Mesenchymal stem cell (in vitro differentiated cells and primary cell): ENCODE measurements around the gene DLX5.
A peak's percentile ranks its signal among the peaks of the same experiment; 100 is the strongest.

ENCODE experiments used
- DNase-seq: peaks from one replicate; pipeline ENCODE4 v3.0.0-alpha.2; 2013
- H2AFZ ChIP-seq: one replicate; pipeline ENCODE4 v1.6.1; 2013; ENCODE audit warnings: low read depth, mild to moderate bottlenecking, control low read depth, inconsistent platforms, low read length, moderate library complexity
- H2AK5ac ChIP-seq: 2 replicates; pipeline ENCODE4 v1.6.1; 2013; ENCODE audit warnings: low read length, moderate library complexity, mild to moderate bottlenecking, inconsistent platforms; ENCODE audit not compliant: severe bottlenecking
- H2BK120ac ChIP-seq: one replicate; pipeline ENCODE4 v1.6.1; 2013; ENCODE audit warnings: low read depth, mild to moderate bottlenecking, inconsistent platforms, low read length, moderate library complexity
- H2BK12ac ChIP-seq, 2 experiments: one replicate each; pipeline ENCODE4 v1.6.1; 2013; ENCODE audit warnings: inconsistent platforms in 2 of 2, low read length in 2 of 2, mild to moderate bottlenecking in 2 of 2, moderate library complexity in 2 of 2, control low read depth in 1 of 2
- H2BK15ac ChIP-seq: one replicate; pipeline ENCODE4 v1.6.1; 2013; ENCODE audit warnings: mild to moderate bottlenecking, low read depth, inconsistent platforms; ENCODE audit not compliant: poor library complexity, severe bottlenecking
- H2BK5ac ChIP-seq: 2 replicates; pipeline ENCODE4 v1.6.1; 2013; ENCODE audit warnings: low read depth, mild to moderate bottlenecking, low read length, control low read depth, inconsistent platforms; ENCODE audit not compliant: poor library complexity, severe bottlenecking
- H3K14ac ChIP-seq, 2 experiments: one replicate each; pipeline ENCODE4 v1.6.1; 2013; ENCODE audit warnings: inconsistent platforms in 2 of 2, low read length in 2 of 2, control low read depth in 1 of 2, mild to moderate bottlenecking in 1 of 2, moderate library complexity in 1 of 2
- H3K18ac ChIP-seq, 2 experiments: one replicate each; pipeline ENCODE4 v1.6.1; 2013; ENCODE audit warnings: inconsistent platforms in 2 of 2, low read length in 2 of 2, control low read depth in 1 of 2, low read depth in 1 of 2, mild to moderate bottlenecking in 1 of 2
- H3K23ac ChIP-seq, 2 experiments: one replicate each; pipeline ENCODE4 v1.6.1; 2013; ENCODE audit warnings: inconsistent platforms in 2 of 2, low read length in 2 of 2, mild to moderate bottlenecking in 2 of 2, moderate library complexity in 2 of 2, control low read depth in 1 of 2
- H3K27ac ChIP-seq: 2 replicates; pipeline ENCODE4 v1.5.1; 2013; ENCODE audit warnings: mild to moderate bottlenecking, moderate library complexity, low read length, control low read depth, inconsistent platforms; ENCODE audit not compliant: poor library complexity, severe bottlenecking
- H3K27me3 ChIP-seq, 2 experiments: 2 replicates each; pipeline versions ENCODE4 v1.6.1 to v1.7.0; 2013; ENCODE audit warnings: low read length in 2 of 2, mild to moderate bottlenecking in 2 of 2, moderate library complexity in 2 of 2, control low read depth in 1 of 2, inconsistent platforms in 1 of 2; ENCODE audit not compliant: control insufficient read depth in 1 of 2, insufficient read depth in 1 of 2
- H3K36me3 ChIP-seq, 2 experiments: 2 replicates each; pipeline versions ENCODE4 v1.6.1 to v1.7.0; 2013; ENCODE audit warnings: low read length in 2 of 2, control low read depth in 1 of 2, inconsistent platforms in 1 of 2, low read depth in 1 of 2, mild to moderate bottlenecking in 1 of 2; ENCODE audit not compliant: insufficient read depth in 2 of 2, control insufficient read depth in 1 of 2
- H3K4ac ChIP-seq, 2 experiments: one replicate each; pipeline ENCODE4 v1.6.1; 2013; ENCODE audit warnings: inconsistent platforms in 2 of 2, low read length in 2 of 2, mild to moderate bottlenecking in 2 of 2, moderate library complexity in 2 of 2, control low read depth in 1 of 2, low read depth in 1 of 2
- H3K4me1 ChIP-seq: 2 replicates; pipeline ENCODE4 v1.6.1; 2013; ENCODE audit warnings: low read depth, low read length, control low read depth; ENCODE audit not compliant: control insufficient read depth, insufficient read depth
- H3K4me2 ChIP-seq: 2 replicates; pipeline ENCODE4 v1.6.1; 2013; ENCODE audit warnings: low read length, mild to moderate bottlenecking, inconsistent platforms; ENCODE audit not compliant: poor library complexity, severe bottlenecking
- H3K4me3 ChIP-seq, 2 experiments: 2 replicates each; pipeline versions ENCODE4 v1.5.1 to v1.7.0; 2013; ENCODE audit warnings: low read length in 2 of 2, mild to moderate bottlenecking in 2 of 2, control low read depth in 1 of 2, low read depth in 1 of 2; ENCODE audit not compliant: insufficient read depth in 1 of 2
- H3K79me1 ChIP-seq: replicated peaks from 2 replicates; pipeline ENCODE4 v1.6.1; 2013; ENCODE audit warnings: mild to moderate bottlenecking, control low read depth, low read length, inconsistent platforms; ENCODE audit not compliant: poor library complexity, severe bottlenecking
- H3K9ac ChIP-seq: 2 replicates; pipeline ENCODE4 v1.7.0; 2013; ENCODE audit warnings: mild to moderate bottlenecking, low read length, moderate library complexity
- H3K9me3 ChIP-seq: 2 replicates; pipeline ENCODE4 v1.7.0; 2013; ENCODE audit warnings: mild to moderate bottlenecking, low read length; ENCODE audit not compliant: control insufficient read depth
- H4K8ac ChIP-seq: one replicate; pipeline ENCODE4 v1.6.1; 2013; ENCODE audit warnings: inconsistent platforms, mild to moderate bottlenecking, low read length, moderate library complexity
- H4K91ac ChIP-seq: one replicate; pipeline ENCODE4 v1.6.1; 2013; ENCODE audit warnings: mild to moderate bottlenecking, low read length, inconsistent platforms
- WGBS: methylation state at CpG from one replicate; pipeline ENCODE4 v1.1.7; 2013; ENCODE audit warnings: mixed read lengths; 5-methylcytosine and 5-hydroxymethylcytosine counted together

Gene DLX5

GRCh38 chr7:97021747-97022490, 2.7 kb downstream of the DLX5 start:
- no peak overlapping the region for H2BK120ac ChIP-seq
- H3K23ac ChIP-seq = no peak overlapping the region
- DNase-seq = no peak
- no peaks in the 10 kb centered on the region for H3K79me1 ChIP-seq
- H4K91ac ChIP-seq = no peak overlapping the region
- no peak overlapping the region for H3K9ac ChIP-seq
- no peak overlapping the region for H3K4me3 ChIP-seq
- no peak overlapping the region for H2BK5ac ChIP-seq
- H3K4me2 ChIP-seq = no peak overlapping the region
- no peak overlapping the region for H3K14ac ChIP-seq
- H3K4ac ChIP-seq = no peak overlapping the region
- H3K9me3 ChIP-seq = no peaks in the 10 kb centered on the region
- no peak overlapping the region for H3K27ac ChIP-seq
- no peak overlapping the region for H2BK12ac ChIP-seq
- no peak overlapping the region for H2AK5ac ChIP-seq
- H2AFZ ChIP-seq = no peak overlapping the region
- no peaks in the 10 kb centered on the region for H3K36me3 ChIP-seq
- no peak overlapping the region for H4K8ac ChIP-seq
- H3K27me3 ChIP-seq = peaks cover 98 to 100% of the 10 kb centered on the region in 2 experiments
- H3K18ac ChIP-seq = no peak overlapping the region
- no peak overlapping the region for H2BK15ac ChIP-seq
- peaks cover 23% of the 10 kb centered on the region for H3K4me1 ChIP-seq
- WGBS = 5% methylated on average over 39 of the region's 39 CpGs

- no peak overlapping the region for H3K4ac ChIP-seq
- H3K27ac ChIP-seq = no peak overlapping the region
- H3K36me3 ChIP-seq = no peaks in the 10 kb centered on the region
- H3K4me2 ChIP-seq = peak overlapping the region; percentile 50
- H2AFZ ChIP-seq = no peak overlapping the region
- H3K9ac ChIP-seq = no peak overlapping the region
- peaks cover 25% of the 10 kb centered on the region for H3K4me1 ChIP-seq
- no peak overlapping the region for H4K8ac ChIP-seq
- H3K27me3 ChIP-seq = peaks cover 98 to 100% of the 10 kb centered on the region in 2 experiments
- H2BK120ac ChIP-seq = no peak overlapping the region
- no peak overlapping the region for H2BK5ac ChIP-seq
- H3K14ac ChIP-seq = no peak overlapping the region
- no peak overlapping the region for H2BK12ac ChIP-seq
- no peak overlapping the region for H3K18ac ChIP-seq
- no peaks in the 10 kb centered on the region for H3K9me3 ChIP-seq
- 3% methylated on average over 39 of the region's 67 CpGs for WGBS
- peak overlapping the region in 1 of 2 experiments; percentile 10 for H3K4me3 ChIP-seq
- H2BK15ac ChIP-seq = no peak overlapping the region
- no peak for DNase-seq
- H2AK5ac ChIP-seq = no peak overlapping the region
- H3K79me1 ChIP-seq = no peaks in the 10 kb centered on the region
- H3K23ac ChIP-seq = no peak overlapping the region
- H4K91ac ChIP-seq = no peak overlapping the region
These were observed 3.5 kb downstream of the DLX5 start for GRCh38 chr7:97020996-97021746.

GRCh38 chr7:97020601-97020995, 4.0 kb downstream of the DLX5 start:
- Histone ChIP-seq H3K4me2 (no peak overlapping the region), H3K79me1 (no peaks in the 10 kb centered on the region), H2BK12ac (no peak overlapping the region), H2BK120ac (no peak overlapping the region), H2BK5ac (no peak overlapping the region), H3K27ac (no peak overlapping the region), H2AFZ (no peak overlapping the region), H4K8ac (no peak overlapping the region), H3K9me3 (no peaks in the 10 kb centered on the region), H3K9ac (no peak overlapping the region), H3K4ac (no peak overlapping the region), H3K27me3 (peaks cover 98 to 100% of the 10 kb centered on the region in 2 experiments), H3K14ac (no peak overlapping the region), H3K18ac (no peak overlapping the region), H2AK5ac (no peak overlapping the region), H3K36me3 (no peaks in the 10 kb centered on the region), H3K4me1 (peaks cover 24% of the 10 kb centered on the region), H3K4me3 (peak overlapping the region in 1 of 2 experiments; percentile 10), H2BK15ac (no peak overlapping the region), H3K23ac (no peak overlapping the region), H4K91ac (no peak overlapping the region)
- no peak for DNase-seq
- 12% methylated on average over 16 of the region's 17 CpGs for WGBS

- Histone ChIP-seq H3K18ac (no peak overlapping the region), H2BK15ac (no peak overlapping the region), H3K4ac (no peak overlapping the region), H3K9ac (no peak overlapping the region), H3K79me1 (no peaks in the 10 kb centered on the region), H2AFZ (no peak overlapping the region), H3K36me3 (no peaks in the 10 kb centered on the region), H2BK5ac (no peak overlapping the region), H4K8ac (no peak overlapping the region), H4K91ac (no peak overlapping the region), H3K27me3 (peaks cover 98 to 100% of the 10 kb centered on the region in 2 experiments), H3K4me3 (no peak overlapping the region), H3K23ac (no peak overlapping the region), H2BK12ac (no peak overlapping the region), H2BK120ac (no peak overlapping the region), H3K27ac (no peak overlapping the region), H3K4me2 (no peak overlapping the region), H3K9me3 (no peaks in the 10 kb centered on the region), H2AK5ac (no peak overlapping the region), H3K4me1 (peaks cover 24% of the 10 kb centered on the region), H3K14ac (no peak overlapping the region)
- WGBS = 40% methylated on average over 4 of the region's 5 CpGs
- no peak for DNase-seq
These were observed 4.9 kb downstream of the DLX5 start for GRCh38 chr7:97019710-97020225.
